Neutrophil (primary cell): ENCODE results near the gene EEF1AKMT1.

Experiments
- H3K27ac ChIP-seq: fragments of 200-600 bp; sonication (generic); 2 replicates; pipeline ENCODE4 v1.5.1; 2016; ENCODE audit warnings: mild to moderate bottlenecking, moderate library complexity
- H3K27me3 ChIP-seq: fragments of 200-600 bp; sonication (generic); 2 replicates; pipeline ENCODE4 v1.6.0; 2016; ENCODE audit warnings: mild to moderate bottlenecking
- H3K36me3 ChIP-seq: fragments of 200-600 bp; sonication (generic); 2 replicates; pipeline ENCODE4 v1.5.1; 2017
- H3K4me1 ChIP-seq, 2 experiments: fragments of 200-600 bp in 1 of 2; sonication (generic) in 1 of 2; 1 replicate in 1 of 2; 2 replicates in 1 of 2; pipeline versions ENCODE4 v1.5.1 to v1.6.1; 2013 to 2016; ENCODE audit warnings: low read depth in 1 of 2, low read length in 1 of 2, mild to moderate bottlenecking in 1 of 2, moderate library complexity in 1 of 2; ENCODE audit not compliant: control insufficient read depth in 1 of 2, insufficient read depth in 1 of 2
- H3K4me3 ChIP-seq, 2 experiments: fragments of 200-600 bp in 1 of 2; sonication (generic) in 1 of 2; 1 replicate in 1 of 2; 2 replicates in 1 of 2; pipeline ENCODE4 v1.5.1; 2013 to 2016; ENCODE audit warnings: low read depth in 1 of 2, low read length in 1 of 2, mild to moderate bottlenecking in 1 of 2, moderate library complexity in 1 of 2
- H3K9me3 ChIP-seq: fragments of 200-600 bp; sonication (generic); 2 replicates; pipeline ENCODE4 v1.5.1; 2016
- CTCF ChIP-seq: fragments of 200-600 bp; sonication (generic); IDR thresholded peaks from 2 replicates; pipeline ENCODE4 v1.5.1; 2016; ENCODE audit warnings: antibody characterized with exemption

The EEF1AKMT1 gene

GRCh38 chr13:20709782-20710181 lies 64.0 kb downstream of the EEF1AKMT1 start:
- TF ChIP-seq CTCF, result no peak
- no peaks in the 10 kb centered on the region for H3K4me1 ChIP-seq
- H3K9me3 ChIP-seq, result no peaks in the 10 kb centered on the region
- H3K4me3 ChIP-seq, result no peak overlapping the region
- no peaks in the 10 kb centered on the region for H3K36me3 ChIP-seq
- H3K27ac ChIP-seq, result no peak overlapping the region
- peaks cover 58% of the 10 kb centered on the region for H3K27me3 ChIP-seq

DNA sequence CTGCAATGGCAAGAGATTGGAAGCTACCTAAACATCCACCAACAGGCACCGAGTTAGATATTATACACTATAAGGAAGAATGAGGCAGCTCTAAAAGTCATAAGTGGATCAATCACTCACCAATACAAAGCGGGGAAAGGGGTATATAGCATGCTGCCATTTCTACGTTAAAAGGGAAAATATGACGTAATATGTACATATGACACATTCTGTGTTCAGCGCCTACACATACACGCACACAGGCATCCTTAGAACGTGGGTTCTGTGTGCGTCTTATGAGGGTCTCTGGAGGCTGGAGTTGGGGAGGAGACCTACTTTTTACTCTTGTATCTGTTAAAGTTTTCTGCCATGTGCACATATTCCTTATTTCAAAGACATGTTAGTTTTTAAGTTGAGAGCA lies 64.4 kb downstream of the EEF1AKMT1 start:
- H3K9me3 ChIP-seq, result no peaks in the 10 kb centered on the region
- H3K4me1 ChIP-seq, result no peaks in the 10 kb centered on the region
- H3K4me3 ChIP-seq, result no peak overlapping the region
- H3K36me3 ChIP-seq, result no peaks in the 10 kb centered on the region
- peaks cover 58% of the 10 kb centered on the region for H3K27me3 ChIP-seq
- H3K27ac ChIP-seq, result no peak overlapping the region
- TF ChIP-seq CTCF, result no peak

DNA sequence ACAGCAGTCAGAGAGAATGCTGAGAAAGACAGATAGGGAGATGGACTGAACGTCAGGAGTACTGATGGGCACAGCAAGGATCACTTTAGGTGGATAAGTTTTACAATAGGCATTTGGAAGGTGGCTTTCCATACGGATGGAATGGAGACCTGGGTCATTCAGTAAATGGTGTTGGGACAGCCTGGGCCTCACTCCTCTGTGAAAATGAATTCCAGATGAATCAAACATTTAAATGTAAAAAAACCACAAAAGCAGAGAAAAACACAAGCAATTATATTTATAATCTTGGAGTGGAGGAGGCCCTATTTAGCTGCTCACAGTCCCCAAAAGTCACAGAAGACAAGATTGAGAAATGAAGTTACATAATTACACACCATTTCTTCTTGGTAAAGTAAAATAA lies 65.5 kb downstream of the EEF1AKMT1 start:
- Histone ChIP-seq H3K9me3 (no peaks in the 10 kb centered on the region), H3K36me3 (no peaks in the 10 kb centered on the region), H3K4me1 (peaks cover 2% of the 10 kb centered on the region in 2 experiments), H3K27me3 (peaks cover 56% of the 10 kb centered on the region), H3K4me3 (no peak overlapping the region), H3K27ac (no peak overlapping the region)
- TF ChIP-seq CTCF, result no peak

- peaks cover 9 to 13% of the 10 kb centered on the region in 2 experiments for H3K4me1 ChIP-seq
- peaks cover 56% of the 10 kb centered on the region for H3K27me3 ChIP-seq
- H3K4me3 ChIP-seq, result no peak overlapping the region
- H3K36me3 ChIP-seq, result no peaks in the 10 kb centered on the region
- TF ChIP-seq CTCF, result no peak
- H3K9me3 ChIP-seq, result no peaks in the 10 kb centered on the region
- H3K27ac ChIP-seq, result no peak overlapping the region
Measured at GRCh38 chr13:20706661-20707060, 67.1 kb downstream of the EEF1AKMT1 start.

GRCh38 chr13:20704459-20705069 lies 69.2 kb downstream of the EEF1AKMT1 start:
- peaks cover 72% of the 10 kb centered on the region for H3K27me3 ChIP-seq
- no peak overlapping the region for H3K27ac ChIP-seq
- H3K36me3 ChIP-seq, result no peaks in the 10 kb centered on the region
- H3K9me3 ChIP-seq, result no peaks in the 10 kb centered on the region
- H3K4me1 ChIP-seq, result peaks cover 9 to 13% of the 10 kb centered on the region in 2 experiments
- H3K4me3 ChIP-seq, result peak overlapping the region in 1 of 2 experiments; percentile 36
- TF ChIP-seq CTCF, result no peak
